ENCODE data around the gene PRDM4.

GRCh38 chr12:107704041-107704440 is 56.9 kb downstream of the PRDM4 start:
- TF ChIP-seq CTCF (IDR thresholded peaks at IDR 0.05 in 8 of 11, conservative IDR thresholded peaks at IDR 0.05 in 3 of 11) (no peak), POLR2AphosphoS5 (IDR thresholded peaks at IDR 0.05) (no peak)
